Hepatocyte (in vitro differentiated cells): ENCODE data around the gene GHDC. TPM values are rescaled to one million over a fixed set of nuclear protein-coding genes. Genes with fewer than 3 reads are reported as not detected.
A peak's percentile ranks its signal among the peaks of the same experiment; 100 is the strongest.

Experiments
- DNase-seq: peaks from one replicate; pipeline ENCODE4 v3.0.0-alpha.2; 2016; ENCODE audit warnings: low spot score
- H2AFZ ChIP-seq: fragments of 200-600 bp; sonication (generic); 2 replicates; pipeline ENCODE4 v1.6.0; 2016; ENCODE audit warnings: antibody characterized with exemption, mild to moderate bottlenecking
- H3K27ac ChIP-seq: fragments of 200-600 bp; sonication (generic); 2 replicates; pipeline ENCODE4 v1.5.1; 2016; ENCODE audit warnings: mild to moderate bottlenecking
- H3K27me3 ChIP-seq: fragments of 200-600 bp; sonication (generic); 2 replicates; pipeline ENCODE4 v1.6.1; 2016
- H3K36me3 ChIP-seq: fragments of 200-600 bp; sonication (generic); replicated peaks from 2 replicates; pipeline ENCODE4 v1.5.1; 2016; ENCODE audit warnings: low read depth; ENCODE audit not compliant: insufficient read depth
- H3K4me1 ChIP-seq: fragments of 200-600 bp; sonication (generic); 2 replicates; pipeline ENCODE4 v1.5.1; 2016; ENCODE audit warnings: mild to moderate bottlenecking, moderate library complexity; ENCODE audit not compliant: insufficient read depth
- H3K4me2 ChIP-seq: fragments of 200-600 bp; sonication (generic); 2 replicates; pipeline ENCODE4 v1.6.0; 2016
- H3K4me3 ChIP-seq: fragments of 200-600 bp; sonication (generic); 2 replicates; pipeline ENCODE4 v1.5.1; 2016; ENCODE audit warnings: mild to moderate bottlenecking
- H3K79me2 ChIP-seq: fragments of 200-600 bp; sonication (generic); 2 replicates; pipeline ENCODE4 v1.6.0; 2017; ENCODE audit warnings: mild to moderate bottlenecking
- H3K9me2 ChIP-seq: fragments of 200-600 bp; sonication (generic); replicated peaks from 2 replicates; pipeline ENCODE4 v1.6.0; 2017; ENCODE audit warnings: mild to moderate bottlenecking; ENCODE audit not compliant: insufficient read depth
- H3K9me3 ChIP-seq: fragments of 200-600 bp; sonication (generic); 2 replicates; pipeline ENCODE4 v1.5.1; 2016; ENCODE audit warnings: low read depth, mild to moderate bottlenecking
- H4K20me1 ChIP-seq: fragments of 200-600 bp; sonication (generic); 2 replicates; pipeline ENCODE4 v1.6.0; 2016; ENCODE audit warnings: mild to moderate bottlenecking; ENCODE audit not compliant: insufficient read depth, poor library complexity, severe bottlenecking
- EZH2 ChIP-seq: fragments of 200-600 bp; sonication (generic); IDR thresholded peaks from 2 replicates; pipeline ENCODE4 v1.6.1; 2016; ENCODE audit warnings: antibody characterized with exemption, mild to moderate bottlenecking, borderline replicate concordance
- EZH2phosphoT487 ChIP-seq: fragments of 200-600 bp; sonication (generic); IDR thresholded peaks from one replicate; pipeline ENCODE4 v1.6.1; 2018; ENCODE audit warnings: antibody characterized with exemption, mild to moderate bottlenecking, low read depth, moderate library complexity; ENCODE audit not compliant: unreplicated experiment, severe bottlenecking
- WGBS: methylation state at CpG from one replicate; pipeline ENCODE4 v1.1.6; 2016; ENCODE audit warnings: low lambda C conversion rate; ENCODE audit errors: missing lambda C conversion rate; 5-methylcytosine and 5-hydroxymethylcytosine counted together
- polyA plus RNA-seq: library from polyadenylated mRNA; unstranded; fragments of >200 nt; fragmentation: Nextera tagmentation; extraction: Ambion mirVana; gene quantifications from 2 replicates; pipeline ENCODE4 v1.2.1, GENCODE V29; 2016
- total RNA-seq: library from RNA; depleted of rRNA; stranded (reverse); fragments of >200 nt; gene quantifications from 2 replicates; pipeline ENCODE4 v1.2.3, GENCODE V29; 2014
- TF ChIP-seq, protein P1 (sequence below): fragments of 200-600 bp; sonication (generic); IDR thresholded peaks from 2 replicates; pipeline ENCODE4 v1.5.1; 2016; ENCODE audit warnings: antibody characterized with exemption, mild to moderate bottlenecking; ENCODE audit not compliant: poor library complexity

Gene GHDC
- total and polyA plus RNA-seq, 2 experiments from 2014 or later = 7.0 to 7.2 TPM

DNA sequence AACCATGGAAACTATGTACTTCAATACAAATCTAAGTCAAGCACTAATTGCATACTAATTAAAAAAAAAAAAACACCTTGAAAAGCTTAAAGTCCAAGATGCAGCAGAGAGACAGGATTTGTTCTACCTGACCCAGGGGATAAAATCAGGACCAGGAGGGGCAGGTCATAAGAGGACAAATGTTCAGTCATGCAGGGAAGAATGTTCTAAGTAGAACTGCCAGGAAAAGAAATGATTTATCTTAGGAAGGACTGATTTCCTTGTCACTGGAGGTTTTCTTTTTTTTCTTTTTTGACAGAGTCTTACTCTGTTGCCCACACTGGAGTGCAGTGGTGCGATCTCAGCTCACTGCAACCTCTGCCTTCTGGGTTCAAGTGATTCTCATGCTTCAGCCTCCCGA is 9.1 kb upstream of the GHDC start:
- no peaks in the 10 kb centered on the region for H3K9me3 ChIP-seq
- H3K4me2 ChIP-seq = no peak overlapping the region
- H3K27me3 ChIP-seq = no peaks in the 10 kb centered on the region
- H3K36me3 ChIP-seq = no peaks in the 10 kb centered on the region
- H3K79me2 ChIP-seq = no peaks in the 10 kb centered on the region
- DNase-seq = no peak
- H4K20me1 ChIP-seq = no peaks in the 10 kb centered on the region
- no peak for TF ChIP-seq EZH2
- TF ChIP-seq, protein P1, sequence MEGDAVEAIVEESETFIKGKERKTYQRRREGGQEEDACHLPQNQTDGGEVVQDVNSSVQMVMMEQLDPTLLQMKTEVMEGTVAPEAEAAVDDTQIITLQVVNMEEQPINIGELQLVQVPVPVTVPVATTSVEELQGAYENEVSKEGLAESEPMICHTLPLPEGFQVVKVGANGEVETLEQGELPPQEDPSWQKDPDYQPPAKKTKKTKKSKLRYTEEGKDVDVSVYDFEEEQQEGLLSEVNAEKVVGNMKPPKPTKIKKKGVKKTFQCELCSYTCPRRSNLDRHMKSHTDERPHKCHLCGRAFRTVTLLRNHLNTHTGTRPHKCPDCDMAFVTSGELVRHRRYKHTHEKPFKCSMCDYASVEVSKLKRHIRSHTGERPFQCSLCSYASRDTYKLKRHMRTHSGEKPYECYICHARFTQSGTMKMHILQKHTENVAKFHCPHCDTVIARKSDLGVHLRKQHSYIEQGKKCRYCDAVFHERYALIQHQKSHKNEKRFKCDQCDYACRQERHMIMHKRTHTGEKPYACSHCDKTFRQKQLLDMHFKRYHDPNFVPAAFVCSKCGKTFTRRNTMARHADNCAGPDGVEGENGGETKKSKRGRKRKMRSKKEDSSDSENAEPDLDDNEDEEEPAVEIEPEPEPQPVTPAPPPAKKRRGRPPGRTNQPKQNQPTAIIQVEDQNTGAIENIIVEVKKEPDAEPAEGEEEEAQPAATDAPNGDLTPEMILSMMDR = no peak
- H3K9me2 ChIP-seq = no peaks in the 10 kb centered on the region
- H3K27ac ChIP-seq = no peak overlapping the region
- H3K4me1 ChIP-seq = no peaks in the 10 kb centered on the region
- 92% methylated on average over 2 of the region's 2 CpGs for WGBS
- no peak overlapping the region for H2AFZ ChIP-seq
- no peak overlapping the region for H3K4me3 ChIP-seq

DNA sequence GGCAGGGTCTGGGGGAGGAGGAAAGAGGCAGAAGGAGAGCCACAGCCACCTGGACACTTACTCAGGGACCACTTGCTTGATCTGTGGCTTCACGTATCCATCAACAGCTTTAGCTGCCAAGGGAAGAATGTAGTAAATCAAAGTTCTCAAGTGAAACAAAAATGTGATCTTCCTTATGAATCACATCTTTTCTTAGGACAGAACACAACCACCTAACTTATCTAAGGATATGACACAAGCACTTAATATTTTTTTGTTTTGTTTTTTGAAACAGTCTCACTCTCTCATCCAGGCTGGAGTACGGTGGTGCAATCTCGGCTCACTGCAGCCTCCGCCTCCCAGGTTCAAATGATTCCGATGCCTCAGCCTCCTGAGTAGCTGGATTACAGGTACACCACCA is 8.4 kb upstream of the GHDC start:
- DNase-seq = no peak
- TF ChIP-seq EZH2 = no peak
- TF ChIP-seq, protein P1 = no peak
- no peak for TF ChIP-seq EZH2phosphoT487
- Histone ChIP-seq H3K4me2 (no peak overlapping the region), H3K79me2 (no peaks in the 10 kb centered on the region), H3K9me3 (no peaks in the 10 kb centered on the region), H3K27ac (no peak overlapping the region), H3K27me3 (no peaks in the 10 kb centered on the region), H2AFZ (no peak overlapping the region), H3K36me3 (no peaks in the 10 kb centered on the region), H3K9me2 (no peaks in the 10 kb centered on the region), H3K4me1 (no peaks in the 10 kb centered on the region), H4K20me1 (no peaks in the 10 kb centered on the region), H3K4me3 (no peak overlapping the region)
- 95% methylated on average over 5 of the region's 5 CpGs for WGBS

DNA sequence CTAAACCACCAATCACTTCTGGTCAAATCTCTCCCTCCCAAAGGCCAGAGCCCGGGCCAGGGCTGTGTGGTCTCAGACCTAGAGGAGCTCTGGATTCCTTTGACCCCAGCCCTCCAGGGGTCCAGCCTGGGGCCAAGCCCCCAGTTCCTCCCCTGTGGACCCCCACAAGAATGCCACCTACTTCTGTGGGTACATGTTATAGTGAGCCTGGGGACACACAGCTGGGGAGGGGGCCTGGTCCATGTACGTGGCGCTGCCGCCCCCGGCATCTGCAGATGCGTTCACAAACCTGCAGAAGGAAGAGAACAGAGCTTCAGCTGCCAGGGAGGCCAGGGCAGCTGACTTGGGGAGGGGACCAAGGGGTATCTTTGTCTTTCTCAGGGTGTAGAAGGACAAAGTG is 7.9 kb upstream of the GHDC start:
- Histone ChIP-seq H3K9me3 (no peaks in the 10 kb centered on the region), H4K20me1 (no peaks in the 10 kb centered on the region), H2AFZ (no peak overlapping the region), H3K9me2 (no peaks in the 10 kb centered on the region), H3K27me3 (no peaks in the 10 kb centered on the region), H3K4me1 (no peaks in the 10 kb centered on the region), H3K27ac (no peak overlapping the region), H3K4me3 (no peak overlapping the region), H3K36me3 (no peaks in the 10 kb centered on the region), H3K79me2 (no peaks in the 10 kb centered on the region), H3K4me2 (no peak overlapping the region)
- 97% methylated on average over 6 of the region's 6 CpGs for WGBS
- DNase-seq = no peak
- TF ChIP-seq, protein P1 = no peak
- TF ChIP-seq EZH2 (no peak), EZH2phosphoT487 (no peak)

DNA sequence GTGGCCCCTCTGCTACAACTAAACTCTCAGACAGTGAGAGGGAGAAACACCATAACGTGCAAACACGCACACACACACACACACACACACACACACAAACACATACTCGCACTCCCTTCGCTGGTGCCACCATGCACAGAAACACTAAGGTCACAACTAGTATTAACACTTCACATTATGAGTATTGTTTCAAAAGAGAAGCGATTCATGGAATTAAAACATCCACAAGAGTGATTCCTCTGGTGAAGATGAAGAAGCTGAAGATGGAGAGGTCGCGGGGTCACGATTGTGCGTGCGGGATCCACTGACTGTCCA is 7.1 kb upstream of the GHDC start:
- WGBS = 95% methylated on average over 10 of the region's 10 CpGs
- Histone ChIP-seq H3K9me3 (no peaks in the 10 kb centered on the region), H3K27ac (peak overlapping the region; percentile 87), H3K79me2 (no peaks in the 10 kb centered on the region), H4K20me1 (no peaks in the 10 kb centered on the region), H3K4me2 (peak overlapping the region; percentile 61), H3K4me1 (no peaks in the 10 kb centered on the region), H3K4me3 (no peak overlapping the region), H3K9me2 (no peaks in the 10 kb centered on the region), H3K27me3 (no peaks in the 10 kb centered on the region), H3K36me3 (no peaks in the 10 kb centered on the region), H2AFZ (no peak overlapping the region)
- TF ChIP-seq EZH2phosphoT487 (no peak), EZH2 (no peak)
- TF ChIP-seq, protein P1 = no peak
- DNase-seq = no peak
